Epithelial cell of proximal tubule (primary cell): ENCODE measurements around the gene AMELY. TPM values are rescaled to one million over a fixed set of nuclear protein-coding genes. Genes with fewer than 3 reads are reported as not detected.
"Not testable (repeated sequence)": the region's sequence is repeated elsewhere in the genome, so short reads cannot be mapped to it uniquely, and the experiment has no call there.

Experiments
- DNase-seq: peaks from one replicate; pipeline ENCODE4 v3.0.0-alpha.2; 2011; ENCODE audit warnings: low read depth
- H3K4me3 ChIP-seq: 2 replicates; pipeline ENCODE4 v1.5.1; 2011; ENCODE audit warnings: low read depth, mild to moderate bottlenecking, low read length
- total RNA-seq: library from RNA; depleted of rRNA; stranded (reverse); fragments of >200 nt; gene quantifications from 2 replicates; pipeline ENCODE4 v1.2.3, GENCODE V29; 2015
- TF ChIP-seq, protein P1 (sequence below): conservative IDR thresholded peaks from 2 replicates; pipeline ENCODE4 v1.5.1; 2012; ENCODE audit warnings: low read depth, mild to moderate bottlenecking, low read length

The AMELY gene
- total RNA-seq, 1 donor from 2014 or later: not detected

DNA sequence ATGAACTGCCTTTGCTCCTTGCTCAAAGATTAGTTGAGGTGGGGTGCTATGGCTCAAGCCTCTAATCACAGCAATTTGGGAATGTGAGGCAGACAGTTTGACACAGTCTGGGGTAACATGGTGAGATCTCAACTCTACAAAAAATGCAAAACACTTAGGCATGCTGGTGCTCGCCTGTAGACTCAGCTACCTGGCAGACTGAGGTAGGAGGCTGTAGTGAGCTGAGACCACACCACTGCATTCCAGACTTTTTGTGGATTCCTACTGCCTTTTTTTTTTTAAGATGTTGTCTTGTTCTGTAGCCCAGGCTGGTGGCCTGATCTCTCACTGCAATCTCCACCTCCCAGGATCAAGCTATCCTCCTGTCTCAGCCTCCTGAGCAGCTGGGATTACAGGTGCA lies 4.0 kb downstream of the AMELY start:
- no peak for DNase-seq
- TF ChIP-seq, protein P1, sequence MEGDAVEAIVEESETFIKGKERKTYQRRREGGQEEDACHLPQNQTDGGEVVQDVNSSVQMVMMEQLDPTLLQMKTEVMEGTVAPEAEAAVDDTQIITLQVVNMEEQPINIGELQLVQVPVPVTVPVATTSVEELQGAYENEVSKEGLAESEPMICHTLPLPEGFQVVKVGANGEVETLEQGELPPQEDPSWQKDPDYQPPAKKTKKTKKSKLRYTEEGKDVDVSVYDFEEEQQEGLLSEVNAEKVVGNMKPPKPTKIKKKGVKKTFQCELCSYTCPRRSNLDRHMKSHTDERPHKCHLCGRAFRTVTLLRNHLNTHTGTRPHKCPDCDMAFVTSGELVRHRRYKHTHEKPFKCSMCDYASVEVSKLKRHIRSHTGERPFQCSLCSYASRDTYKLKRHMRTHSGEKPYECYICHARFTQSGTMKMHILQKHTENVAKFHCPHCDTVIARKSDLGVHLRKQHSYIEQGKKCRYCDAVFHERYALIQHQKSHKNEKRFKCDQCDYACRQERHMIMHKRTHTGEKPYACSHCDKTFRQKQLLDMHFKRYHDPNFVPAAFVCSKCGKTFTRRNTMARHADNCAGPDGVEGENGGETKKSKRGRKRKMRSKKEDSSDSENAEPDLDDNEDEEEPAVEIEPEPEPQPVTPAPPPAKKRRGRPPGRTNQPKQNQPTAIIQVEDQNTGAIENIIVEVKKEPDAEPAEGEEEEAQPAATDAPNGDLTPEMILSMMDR: no peak
- H3K4me3 ChIP-seq: no peak overlapping the region

DNA sequence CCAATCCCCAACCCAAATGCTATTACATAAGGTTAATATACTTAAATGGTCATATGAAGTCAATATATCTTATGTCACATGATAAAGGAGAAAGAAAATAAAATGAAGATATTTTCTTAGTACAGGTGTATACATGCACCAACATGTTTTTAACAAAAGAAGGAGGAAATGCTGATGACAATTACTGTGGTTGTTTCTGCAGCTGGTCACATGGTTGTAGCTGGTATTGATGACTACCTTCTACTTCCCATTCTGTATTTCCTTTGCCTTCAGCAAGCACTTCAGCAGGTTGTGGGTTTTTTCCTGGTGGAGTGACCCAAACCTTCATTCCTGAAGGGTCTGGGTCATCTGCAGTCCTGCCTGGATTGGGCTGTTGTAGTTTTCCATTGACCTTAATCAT lies 9.4 kb downstream of the AMELY start:
- H3K4me3 ChIP-seq, DNase-seq: not testable (repeated sequence)

DNA sequence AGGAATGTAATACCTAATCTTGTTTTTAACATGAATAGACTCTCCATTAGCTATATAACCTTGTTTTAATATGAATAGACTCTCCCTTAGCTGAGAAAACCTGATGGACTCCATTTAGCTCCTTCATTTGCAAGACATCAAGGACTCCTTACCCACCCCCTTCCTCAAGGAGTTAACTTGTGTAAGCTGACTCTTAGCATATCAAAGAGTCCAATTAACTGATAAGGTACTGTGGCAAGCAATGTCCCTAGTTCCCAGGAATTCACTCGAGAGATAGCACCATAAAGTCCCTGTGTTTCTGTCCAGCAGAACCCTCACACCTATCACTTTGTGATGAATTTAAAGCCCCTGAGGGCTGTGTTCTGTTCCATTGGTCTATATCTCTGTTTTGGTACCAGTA lies 16.3 kb downstream of the AMELY start:
- no peak overlapping the region for H3K4me3 ChIP-seq
- TF ChIP-seq, protein P1: no peak
- no peak for DNase-seq

DNA sequence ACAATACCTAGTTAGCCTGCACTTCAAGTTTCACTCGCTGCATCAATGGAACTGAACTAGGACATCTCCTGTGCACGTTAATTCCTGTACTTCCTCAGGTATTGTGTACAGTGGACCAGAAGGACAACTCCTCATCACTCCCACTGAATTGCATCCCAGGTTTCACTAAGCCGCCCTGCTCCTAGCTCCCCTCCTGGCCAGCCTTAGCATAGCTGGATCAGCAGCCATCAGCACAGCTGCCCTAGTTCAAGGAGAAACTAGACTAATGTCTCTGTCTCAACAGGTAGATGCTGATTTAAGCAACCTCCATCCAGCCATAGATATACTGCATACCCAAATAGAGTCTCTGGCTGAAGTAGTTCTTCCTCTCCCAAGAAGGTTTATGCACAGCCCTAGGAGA lies 17.1 kb downstream of the AMELY start:
- DNase-seq: no peak
- TF ChIP-seq, protein P1: no peak
- H3K4me3 ChIP-seq: no peak overlapping the region

DNA sequence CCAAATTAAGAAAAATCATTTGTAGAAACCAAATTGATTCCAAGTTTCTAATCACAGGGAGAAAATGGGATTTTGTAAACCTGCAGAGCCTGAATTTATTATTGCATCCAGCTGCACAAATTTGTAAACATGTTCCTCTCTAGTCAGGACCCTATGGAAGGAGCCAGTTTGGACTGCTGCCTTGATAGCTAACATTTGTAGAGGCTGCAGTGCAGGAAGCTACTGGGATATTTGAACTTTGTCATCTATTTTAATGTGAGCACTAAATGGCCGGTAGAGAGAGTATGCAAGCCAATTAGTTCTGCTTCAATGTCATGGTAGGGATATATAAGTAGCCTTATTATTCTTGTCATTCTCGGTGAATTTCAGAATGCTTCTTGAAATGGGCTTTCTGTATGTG lies 62.2 kb downstream of the AMELY start:
- TF ChIP-seq, protein P1: no peak
- no peak overlapping the region for H3K4me3 ChIP-seq
- no peak for DNase-seq

DNA sequence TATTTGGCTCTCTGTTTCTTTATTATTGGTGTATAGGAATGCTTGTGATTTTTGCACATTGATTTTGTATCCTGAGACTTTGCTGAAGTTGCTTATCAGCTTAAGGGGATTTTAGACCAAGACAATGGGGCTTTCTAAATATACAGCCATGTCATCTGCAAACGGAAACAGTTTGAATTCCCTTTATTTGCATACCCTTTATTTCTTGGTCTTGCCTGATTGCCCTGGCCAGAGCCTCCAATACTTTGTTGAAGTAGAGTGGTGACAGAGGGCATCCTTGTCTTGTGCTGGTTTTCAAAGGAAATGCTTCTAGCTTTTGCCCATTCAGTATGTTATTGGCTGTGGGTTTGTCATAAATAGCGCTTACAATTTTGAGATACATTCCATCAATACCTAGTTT lies 68.9 kb downstream of the AMELY start:
- not testable (repeated sequence) for H3K4me3 ChIP-seq, DNase-seq

Other genes with a start within 250 kb of the AMELY start
- 1.2 and 2.1 TPM in 2 replicates for gene TBL1Y, start 1.1 kb downstream of the AMELY start, total RNA-seq